ENCODE data around the gene ATP9B.
"Not testable (repeated sequence)": the region's sequence is repeated elsewhere in the genome, so short reads cannot be mapped to it uniquely, and the experiment has no call there.

The ATP9B gene

DNA sequence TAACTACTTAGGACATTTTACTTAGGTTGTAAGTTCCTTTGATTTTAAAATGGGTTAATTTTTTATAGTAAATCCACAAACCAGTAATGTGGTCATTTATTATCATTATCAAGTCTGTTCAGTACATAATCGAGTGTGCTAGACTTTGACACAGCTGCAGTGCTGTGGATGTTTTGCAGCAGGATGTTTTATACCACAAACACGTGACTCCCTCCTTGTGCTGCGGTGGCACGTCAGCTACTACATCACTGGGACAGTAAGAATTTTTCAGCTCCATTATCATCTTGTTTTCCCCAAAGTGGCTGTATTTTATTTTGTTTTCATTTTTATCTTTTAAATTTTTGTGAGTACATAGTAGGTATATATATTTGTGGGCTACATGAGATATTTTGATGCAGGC is 70.0 kb downstream of the ATP9B start:
- DNase-seq: no peak

DNA sequence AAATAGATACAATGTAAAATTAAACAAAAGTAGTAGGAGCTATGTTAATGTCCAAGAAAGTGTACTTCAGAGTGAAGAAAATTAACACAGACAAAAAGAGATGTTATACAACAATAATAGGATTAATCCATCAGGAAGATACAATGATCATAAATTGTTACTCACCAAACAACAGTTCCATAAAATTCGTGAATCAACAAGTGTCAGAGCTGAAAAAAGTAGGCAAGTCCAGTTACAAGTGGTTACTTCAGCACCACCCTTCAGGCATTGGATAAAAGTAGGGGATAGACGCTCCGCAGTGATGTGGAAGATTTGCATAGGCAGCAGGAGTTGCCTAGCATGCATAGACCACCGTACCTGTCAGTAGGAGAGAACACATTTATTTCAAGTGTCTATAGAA is 77.8 kb downstream of the ATP9B start:
- no peak for DNase-seq

- DNase-seq: no peak
Observed at GRCh38 chr18:79151191-79151590, 82.0 kb downstream of the ATP9B start.

GRCh38 chr18:79156327-79156726 is 87.1 kb downstream of the ATP9B start:
- DNase-seq: no peak

- DNase-seq: no peak
Observed at GRCh38 chr18:79164706-79165105, 95.5 kb downstream of the ATP9B start.

- DNase-seq: no peak
Observed at GRCh38 chr18:79166702-79167101, 97.5 kb downstream of the ATP9B start.

DNA sequence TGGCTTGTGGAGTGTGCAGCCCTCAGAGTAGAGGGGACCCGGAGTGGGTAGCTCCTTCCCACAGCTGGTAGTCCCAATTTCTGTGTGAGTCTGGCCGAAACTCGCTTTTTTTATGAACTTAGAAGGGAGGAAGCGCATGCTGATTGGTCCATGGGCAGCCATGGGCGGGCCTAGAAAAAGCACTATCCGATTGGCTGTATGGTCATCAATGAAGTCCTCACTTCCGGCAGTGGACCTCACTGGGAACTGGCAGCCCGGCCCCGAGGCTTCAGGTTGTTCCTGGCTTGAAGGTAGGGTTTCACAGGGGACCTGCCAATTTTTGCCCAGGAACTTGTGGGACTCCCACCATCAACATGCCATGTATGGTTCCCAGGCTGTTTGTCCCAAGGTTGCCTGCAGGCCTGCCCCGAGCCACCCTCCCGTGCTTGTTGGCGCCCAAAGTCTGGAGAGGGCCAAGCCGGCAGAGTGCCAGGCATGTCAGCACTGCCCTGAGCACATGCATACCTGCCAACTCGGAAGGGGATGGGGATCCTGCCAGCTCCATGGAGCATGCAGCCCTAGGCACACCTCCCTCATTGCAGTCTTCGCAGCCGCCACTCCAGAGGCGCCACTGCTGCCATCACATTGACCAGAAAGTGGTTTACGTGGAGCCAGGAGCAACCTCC is 98.5 kb downstream of the ATP9B start:
- no peak for DNase-seq

DNA sequence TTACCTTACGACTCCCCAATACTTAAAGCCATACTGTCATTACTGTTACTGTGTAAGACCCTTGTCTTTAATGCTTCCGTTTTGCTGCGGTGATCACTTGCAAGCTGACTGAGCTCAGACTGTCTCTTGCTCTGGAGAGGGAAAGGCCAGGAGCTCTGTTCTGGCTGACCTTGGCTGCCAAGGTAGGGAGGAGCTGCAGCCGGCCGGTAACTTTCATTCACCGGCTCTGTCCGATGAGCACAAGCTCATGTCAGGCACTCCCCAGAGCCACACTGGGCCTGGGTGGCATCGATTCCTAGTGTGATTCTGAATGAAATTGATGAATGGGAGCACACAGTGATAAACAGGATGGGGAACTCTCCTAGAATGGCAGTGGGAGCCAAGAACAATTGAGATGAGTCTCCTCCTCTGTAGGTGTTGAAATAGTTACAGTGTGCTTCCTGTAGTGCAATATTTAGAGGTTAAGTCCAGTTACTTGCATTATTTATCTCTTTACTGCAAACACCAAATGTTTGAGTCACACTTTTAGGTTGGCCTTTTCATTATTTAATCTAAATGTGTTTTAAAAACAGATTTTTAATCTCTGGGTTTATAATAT is 100.9 kb downstream of the ATP9B start:
- no peak for DNase-seq

- DNase-seq: not testable (repeated sequence)
Observed at GRCh38 chr18:79172331-79172730, 103.1 kb downstream of the ATP9B start.

- no peak for DNase-seq
Observed at GRCh38 chr18:79173742-79174141, 104.5 kb downstream of the ATP9B start.

DNA sequence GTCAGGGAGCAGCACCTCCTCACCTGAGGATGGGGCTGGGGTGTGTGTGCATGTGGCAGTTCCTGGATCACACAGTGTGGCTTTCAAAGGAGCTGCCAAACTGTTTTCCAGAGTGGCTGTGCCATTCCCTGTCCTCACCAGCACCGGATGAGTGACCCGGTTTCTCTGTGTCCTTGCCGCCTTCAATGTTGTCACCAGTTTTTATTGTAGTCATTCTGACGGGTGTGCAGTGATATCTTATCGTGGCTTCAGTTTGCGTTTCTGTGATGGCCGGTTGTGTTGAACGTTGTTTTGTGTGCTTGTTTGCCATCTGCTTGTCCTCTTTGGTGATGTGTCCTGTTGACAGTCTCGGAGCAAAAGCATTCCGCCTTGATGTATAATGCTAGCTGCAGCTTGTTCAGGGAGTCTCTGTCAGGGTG is 108.9 kb downstream of the ATP9B start:
- no peak for DNase-seq

- no peak for DNase-seq
Observed at GRCh38 chr18:79182047-79182713, 113.0 kb downstream of the ATP9B start.

GRCh38 chr18:79185648-79186047 is 116.5 kb downstream of the ATP9B start:
- DNase-seq: no peak

DNA sequence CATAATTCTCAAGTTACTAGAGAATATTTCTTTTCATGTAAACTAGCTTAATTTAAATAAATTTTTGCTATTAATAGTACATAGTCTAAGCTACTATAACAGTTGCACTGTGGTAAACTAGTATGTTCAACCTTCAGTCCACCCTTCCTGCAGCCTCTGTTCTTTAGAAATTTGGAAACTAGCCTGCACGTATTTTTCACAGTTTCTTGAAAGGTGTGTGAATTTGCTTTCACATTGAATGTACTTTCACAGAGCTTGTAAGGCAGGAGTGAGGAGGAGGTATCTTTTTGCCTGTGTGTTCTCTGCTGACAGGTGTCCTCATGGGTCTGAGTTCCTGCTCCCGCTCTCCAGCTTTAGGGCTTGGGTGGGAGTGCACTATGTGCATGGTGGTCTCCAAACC is 117.5 kb downstream of the ATP9B start:
- no peak for DNase-seq

DNA sequence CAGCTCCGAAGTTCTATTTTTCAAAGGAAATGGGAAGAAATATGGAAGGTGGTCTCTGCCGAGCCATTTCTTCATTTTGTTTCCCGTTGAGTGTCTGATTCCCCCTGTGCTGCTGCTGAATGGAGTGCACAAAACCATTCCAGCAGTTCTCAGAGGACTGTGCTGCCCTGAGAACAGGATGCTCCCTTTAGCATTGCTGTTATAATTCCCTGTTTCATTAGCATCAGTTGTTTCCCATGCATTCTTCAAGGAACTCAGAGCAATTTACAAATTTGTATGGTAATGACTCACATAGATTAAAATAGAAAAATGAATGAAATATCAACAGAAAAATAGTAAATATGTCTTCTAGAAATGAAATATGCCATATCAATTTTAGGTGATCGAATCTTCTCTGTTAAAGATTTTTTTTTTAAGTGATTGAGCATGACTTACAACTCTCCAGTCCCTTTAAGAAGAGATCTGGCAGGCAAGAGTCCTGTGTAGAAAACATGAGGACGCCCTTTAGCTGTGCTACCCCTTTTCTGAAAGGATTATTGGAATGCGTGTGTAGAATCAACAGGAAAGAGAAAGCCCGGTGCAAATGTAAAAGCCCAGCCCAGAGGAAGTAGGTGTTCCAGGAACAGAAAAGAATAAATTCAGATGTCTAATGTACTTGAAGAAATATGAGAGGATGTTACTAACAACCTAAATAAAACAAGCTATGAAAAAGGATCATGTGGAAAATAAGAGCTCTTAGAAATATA is 118.5 kb downstream of the ATP9B start:
- DNase-seq: no peak

- DNase-seq: no peak
Observed at GRCh38 chr18:79191418-79191817, 122.2 kb downstream of the ATP9B start.

- DNase-seq: no peak
Observed at GRCh38 chr18:79191956-79192355, 122.8 kb downstream of the ATP9B start.

GRCh38 chr18:79193826-79194225 is 124.6 kb downstream of the ATP9B start:
- DNase-seq: no peak

DNA sequence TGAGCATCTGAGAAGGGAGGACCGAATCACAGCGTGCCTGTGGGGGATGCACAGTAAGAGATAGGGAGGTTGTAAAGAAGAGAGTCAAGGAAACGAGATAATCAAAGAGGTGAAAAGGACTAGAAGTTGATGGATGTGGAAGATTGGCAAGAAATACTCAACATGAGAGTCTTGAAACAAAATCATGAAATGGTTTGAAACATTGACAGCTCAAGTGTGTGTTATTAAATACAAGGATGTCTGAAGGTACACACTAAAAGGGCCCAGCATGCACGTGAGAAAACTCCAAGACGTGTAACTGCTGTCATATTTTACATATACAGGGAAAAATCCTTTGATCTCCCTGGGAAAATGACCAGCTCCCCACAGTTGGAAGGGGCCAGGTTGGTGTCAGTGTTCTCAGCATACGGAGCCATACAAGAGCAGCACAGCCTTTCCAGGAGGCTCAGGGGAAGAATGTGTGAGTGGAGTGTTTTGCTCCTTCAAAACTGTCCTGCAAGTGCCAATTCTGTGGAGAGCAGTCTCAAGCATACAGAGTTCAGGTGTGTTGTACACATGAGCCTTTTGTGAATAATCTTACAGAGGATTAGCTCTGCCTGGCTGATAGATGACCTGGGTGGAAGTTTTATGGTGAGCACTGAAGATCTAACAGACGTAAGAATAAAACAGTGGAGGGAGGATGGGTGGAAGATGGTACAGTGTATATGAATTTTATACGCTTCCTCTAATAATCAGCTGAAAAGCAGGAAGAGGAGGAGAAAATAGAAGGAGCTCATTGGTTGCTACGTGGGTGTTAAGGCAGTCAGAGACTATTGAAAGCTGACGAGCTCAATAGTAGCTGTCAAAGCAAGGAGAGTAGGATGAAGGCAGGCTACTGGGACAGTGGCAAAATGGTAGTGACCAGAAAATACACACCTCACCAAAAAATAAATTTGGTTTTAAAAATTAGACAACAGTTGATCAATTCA is 126.8 kb downstream of the ATP9B start:
- DNase-seq: no peak

GRCh38 chr18:79197531-79197930 is 128.3 kb downstream of the ATP9B start:
- no peak for DNase-seq

- no peak for DNase-seq
Observed at GRCh38 chr18:79199691-79200374, 130.6 kb downstream of the ATP9B start.
